GM21825 (cell line): Measurements from ENCODE around the gene DPP9.
A peak's percentile ranks its signal among the peaks of the same experiment; 100 is the strongest.

Experiments
- ATAC-seq: cut with Tn5 transposase; IDR thresholded peaks from one replicate; pipeline ENCODE4 v1.9.1; 2021; ENCODE audit warnings: mild to moderate bottlenecking, moderate library complexity; ENCODE audit not compliant: unreplicated experiment

The DPP9 gene

DNA sequence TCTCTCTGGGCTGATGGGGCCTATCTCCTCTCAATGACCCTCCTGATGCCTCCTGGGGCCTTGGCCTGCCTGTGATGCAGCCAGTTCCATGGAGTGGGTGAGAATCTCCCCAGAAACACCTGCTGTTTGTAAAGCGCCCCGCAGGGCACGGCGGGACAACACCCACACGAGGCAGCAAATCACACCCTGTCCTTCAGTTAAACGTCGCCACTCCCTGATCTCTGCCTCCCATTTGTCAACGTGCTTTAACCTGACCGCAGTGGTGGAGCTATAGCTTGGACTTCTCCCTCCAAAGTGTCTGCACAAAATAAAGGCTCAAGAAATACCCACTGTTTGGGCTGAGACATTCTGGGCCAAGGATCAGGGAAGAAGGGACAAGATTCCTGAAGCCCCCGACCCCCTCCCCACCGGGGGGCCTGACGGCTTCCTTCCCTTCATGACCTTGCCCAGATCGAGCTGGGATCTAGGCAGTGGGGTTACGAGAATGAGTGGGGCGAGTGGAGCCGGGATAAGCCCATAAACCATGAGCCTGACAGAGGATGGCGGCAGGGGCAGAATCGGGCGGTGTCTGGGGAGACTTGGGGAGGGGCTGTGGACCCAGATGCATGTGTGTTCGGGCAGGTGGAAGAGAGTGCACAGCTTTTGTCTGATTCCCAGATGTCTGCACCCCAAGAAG lies 61.5 kb downstream of the DPP9 start:
- no peak for ATAC-seq

DNA sequence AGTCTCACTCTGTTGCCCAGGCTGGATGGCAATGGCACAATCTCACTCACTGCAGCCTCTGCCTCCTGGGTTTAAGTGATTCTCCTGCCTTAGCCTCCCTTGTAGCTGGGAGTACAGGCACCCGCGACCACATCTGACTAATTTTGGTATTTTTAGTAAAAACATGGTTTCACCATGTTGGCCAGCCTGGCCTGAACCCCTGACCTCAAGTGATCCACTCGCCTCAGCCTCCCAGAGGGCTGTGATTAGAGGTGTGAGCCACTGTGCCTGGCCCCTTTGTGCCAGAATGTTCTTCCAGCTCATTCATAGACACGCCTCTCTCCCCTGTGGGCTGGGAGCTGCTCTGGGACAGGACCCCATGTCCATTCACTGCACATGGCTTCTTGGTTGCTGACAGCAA lies 62.6 kb downstream of the DPP9 start:
- no peak for ATAC-seq

DNA sequence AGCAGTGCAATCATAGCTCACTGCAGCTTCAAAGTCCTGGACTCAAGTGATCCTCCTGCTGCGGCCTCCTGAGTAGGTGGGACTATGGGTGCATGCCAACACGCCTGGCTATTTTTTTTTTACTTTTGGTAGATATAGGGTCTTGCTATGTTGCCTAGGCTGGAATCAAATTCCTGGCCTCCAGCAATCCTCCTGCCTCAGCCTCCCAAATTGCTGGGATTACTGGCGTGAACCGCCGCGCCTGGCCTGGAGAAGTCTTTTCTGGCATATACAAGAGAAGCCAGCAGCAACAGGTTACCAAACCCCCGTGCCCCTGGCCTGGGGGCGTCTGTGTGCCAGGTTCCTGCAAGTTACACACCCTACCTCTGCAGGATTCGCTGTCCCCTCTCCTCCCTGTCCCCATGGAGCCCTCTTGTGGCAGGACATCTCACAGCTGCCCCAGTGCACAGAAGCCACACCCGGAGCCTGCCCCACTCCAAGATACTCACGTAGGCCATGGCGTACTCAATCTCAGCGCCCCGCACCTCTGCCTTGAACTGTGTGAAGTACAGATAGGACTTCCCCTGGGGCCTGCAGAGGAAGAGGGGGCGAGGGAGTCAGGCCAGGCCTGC lies 63.4 kb downstream of the DPP9 start:
- ATAC-seq: no peak

DNA sequence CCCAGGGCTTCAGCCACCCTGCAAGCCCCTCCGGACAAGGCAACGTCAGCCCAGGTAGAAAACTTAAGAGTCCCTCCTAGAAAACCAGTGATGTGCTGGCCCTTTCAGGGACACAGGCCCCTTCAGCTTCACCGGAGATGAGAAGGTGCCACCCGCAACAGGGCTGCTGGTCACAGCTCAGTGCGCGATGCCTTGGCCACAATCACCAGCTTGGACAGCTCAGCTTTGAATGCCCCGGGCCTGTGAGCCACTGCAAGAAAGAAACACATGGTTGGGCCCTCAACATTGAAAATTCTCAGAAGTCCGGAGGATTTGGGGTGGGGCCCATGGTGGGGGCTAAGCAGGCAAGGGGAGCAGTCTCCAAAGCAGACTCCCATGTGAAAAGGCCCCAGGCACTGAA lies 65.8 kb downstream of the DPP9 start:
- ATAC-seq: no peak

DNA sequence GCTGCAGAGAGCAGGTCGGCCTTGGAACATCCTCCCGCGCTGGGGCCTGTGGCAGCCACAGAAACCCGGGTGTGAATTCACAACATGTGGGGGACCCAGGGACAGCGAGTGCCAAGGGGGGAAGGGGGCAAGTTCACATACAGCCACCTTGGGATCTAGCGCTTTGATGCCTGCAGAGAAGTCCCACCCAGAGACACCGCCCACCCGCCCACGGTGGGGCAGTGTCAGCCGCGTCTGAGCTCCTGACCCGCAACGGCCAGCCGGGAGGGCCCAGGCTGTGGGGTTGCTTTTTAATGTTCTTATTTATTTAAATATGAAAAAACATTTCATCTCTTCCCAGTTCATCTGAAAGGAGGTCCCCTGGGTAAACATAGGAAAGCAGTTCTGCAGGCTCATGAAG lies 66.4 kb downstream of the DPP9 start:
- ATAC-seq: no peak

DNA sequence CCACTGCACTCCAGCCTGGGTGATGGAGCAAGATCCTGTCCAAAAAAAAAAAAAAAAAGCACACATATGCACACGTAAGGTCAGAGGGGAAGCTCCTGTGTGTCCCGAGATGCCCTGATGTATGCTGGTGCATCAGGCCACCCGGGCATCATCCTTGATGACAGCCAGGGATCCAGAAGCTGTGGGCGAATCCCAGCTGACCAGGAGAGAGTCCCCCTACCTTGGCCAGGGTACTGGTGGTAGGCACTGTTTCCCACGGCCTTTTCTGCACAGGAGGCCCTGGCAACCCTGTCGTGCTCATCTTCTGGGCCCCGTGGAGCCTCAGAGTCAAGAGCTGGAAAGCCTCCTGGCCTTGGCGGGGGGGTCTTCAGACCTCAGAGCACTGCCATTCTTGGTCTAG lies 67.5 kb downstream of the DPP9 start:
- ATAC-seq: no peak

DNA sequence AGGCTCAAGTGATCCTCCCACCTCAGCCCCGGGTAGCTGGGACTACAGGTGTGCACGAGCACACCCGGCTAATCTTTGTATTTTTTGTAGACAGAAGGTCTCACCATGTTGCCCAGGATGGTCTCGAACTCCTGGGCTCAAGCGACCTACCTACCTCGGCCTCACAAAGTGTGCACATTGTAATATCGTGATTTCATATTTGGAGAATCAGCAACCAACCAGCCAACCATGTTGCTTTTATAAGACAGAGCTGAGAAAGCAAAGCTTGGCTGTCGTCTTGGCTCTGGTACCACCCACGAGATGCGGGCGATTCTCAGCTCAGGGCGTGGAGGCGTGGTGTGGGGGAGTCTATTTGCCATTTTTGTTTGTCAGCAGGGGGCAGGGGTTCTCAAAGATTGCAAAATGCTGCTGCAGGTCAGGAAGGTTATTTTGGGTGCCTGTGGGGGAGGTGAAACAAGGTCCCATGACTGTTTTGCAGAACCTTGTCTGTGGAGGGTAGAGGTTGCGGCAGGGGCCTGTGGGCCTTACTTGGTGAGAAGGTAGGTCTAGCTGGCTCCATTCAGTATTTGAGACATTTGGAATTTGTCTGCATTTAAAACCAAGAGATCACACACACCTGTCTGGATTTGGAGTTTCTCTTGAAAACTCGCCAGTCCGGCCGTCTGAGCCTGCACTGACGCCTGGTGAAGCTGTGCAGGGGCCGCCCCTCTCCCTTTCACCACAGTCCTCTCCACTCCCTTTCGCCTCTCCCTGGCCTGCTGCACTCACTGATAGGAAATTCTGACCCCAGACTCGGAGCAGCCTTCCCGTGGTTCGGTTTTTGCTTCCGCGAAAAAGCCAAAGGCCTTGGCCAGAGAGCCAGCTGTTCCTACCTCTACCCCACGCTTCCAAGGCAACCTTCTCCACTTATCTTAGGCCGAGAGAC lies 68.9 kb downstream of the DPP9 start:
- ATAC-seq: no peak

DNA sequence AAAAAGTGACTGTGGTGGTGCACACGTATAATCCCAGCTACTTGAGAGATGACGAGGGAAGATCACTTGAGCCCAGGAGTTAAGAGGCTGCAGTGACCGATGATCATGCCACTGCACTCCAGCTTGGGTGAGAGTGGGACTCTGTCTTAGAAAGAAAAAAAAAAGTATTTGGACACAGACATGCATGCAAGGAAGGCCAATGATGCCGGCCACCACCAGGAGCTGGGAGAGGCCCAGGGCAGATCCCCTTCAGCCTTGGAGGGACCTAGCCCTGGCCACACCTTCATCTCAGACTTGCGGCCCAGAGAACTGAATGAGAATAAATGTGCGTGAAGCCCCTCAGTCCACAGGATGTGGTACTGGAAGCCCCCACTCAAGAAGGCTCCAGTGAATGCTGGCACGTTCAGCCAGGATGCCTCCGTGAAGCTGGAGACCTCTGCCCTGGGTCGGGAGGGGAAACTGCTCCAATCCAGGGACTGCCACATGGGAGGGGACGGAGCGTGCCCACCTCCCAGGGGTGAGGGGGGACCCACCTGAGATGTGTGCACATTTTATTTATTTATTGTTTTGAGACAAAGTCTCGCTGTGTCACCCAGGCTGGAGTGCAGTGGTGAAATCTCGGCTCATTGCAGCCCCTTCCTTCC lies 69.7 kb downstream of the DPP9 start:
- no peak for ATAC-seq

DNA sequence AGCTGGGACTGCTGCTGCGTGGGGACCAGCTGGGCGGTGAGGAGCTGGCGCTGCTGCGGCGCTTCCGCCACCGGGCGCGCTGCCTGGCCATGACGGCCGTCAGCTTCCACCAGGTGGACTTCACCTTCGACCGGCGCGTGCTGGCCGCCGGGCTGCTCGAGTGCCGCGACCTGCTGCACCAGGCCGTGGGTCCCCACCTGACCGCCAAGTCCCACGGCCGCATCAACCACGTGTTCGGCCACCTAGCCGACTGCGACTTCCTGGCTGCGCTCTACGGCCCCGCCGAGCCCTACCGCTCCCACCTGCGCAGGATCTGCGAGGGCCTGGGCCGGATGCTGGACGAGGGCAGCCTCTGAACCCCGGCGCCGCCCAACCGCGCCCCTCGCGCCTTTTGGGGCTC lies 71.6 kb downstream of the DPP9 start:
- ATAC-seq: no peak

DNA sequence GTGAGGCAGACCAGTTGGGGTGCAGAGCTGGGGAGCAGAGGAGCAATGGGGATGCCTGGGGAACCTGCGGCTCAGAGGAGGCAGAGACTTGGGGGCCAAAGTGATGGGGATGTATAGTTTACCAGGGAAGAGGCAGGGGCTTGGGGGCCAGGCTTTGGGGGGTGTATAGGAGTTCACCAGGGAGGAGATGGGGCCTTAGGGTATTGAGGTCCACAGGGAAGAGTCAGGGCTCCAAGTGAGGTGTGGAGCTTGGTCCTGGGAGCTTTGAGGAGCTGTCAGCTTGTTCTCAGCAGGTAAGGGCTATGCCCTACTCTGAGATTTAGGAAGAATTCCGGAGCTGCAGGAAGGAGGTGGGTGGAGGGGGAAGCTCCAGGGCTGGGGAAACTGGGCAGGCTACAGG lies 73.5 kb downstream of the DPP9 start:
- ATAC-seq: no peak

DNA sequence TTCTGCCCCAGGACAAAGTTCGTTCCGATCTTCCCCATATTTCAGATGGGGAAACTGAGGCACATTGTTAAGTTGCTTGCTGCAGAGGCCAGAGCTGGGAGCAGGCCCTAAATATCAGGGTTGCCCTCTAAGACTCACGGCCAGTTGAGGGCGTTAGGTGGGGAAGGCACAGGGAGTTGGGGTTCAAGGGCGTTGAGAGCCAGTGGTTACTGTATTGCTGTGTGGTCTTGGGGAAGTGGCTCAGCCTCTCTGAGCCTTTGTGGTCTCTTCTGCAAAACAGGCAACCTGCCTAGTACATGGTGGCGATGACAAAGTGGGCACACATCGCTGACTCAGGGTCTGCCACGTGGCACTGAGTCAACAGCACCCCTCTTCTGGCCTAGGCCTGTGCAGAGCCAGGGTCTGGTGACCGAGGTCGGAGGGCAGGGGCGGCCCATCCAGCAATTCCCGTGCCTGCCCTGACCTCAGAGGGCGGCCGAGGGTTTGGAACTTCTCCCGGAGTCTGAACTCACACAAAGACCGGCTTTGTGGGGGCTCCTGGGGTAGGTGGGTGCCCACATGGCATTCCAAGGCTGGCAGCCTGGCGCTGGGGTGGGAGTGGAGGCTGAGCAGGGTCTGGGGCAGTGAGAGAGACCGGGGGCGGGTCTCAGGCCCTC lies 74.1 kb downstream of the DPP9 start:
- ATAC-seq: no peak

DNA sequence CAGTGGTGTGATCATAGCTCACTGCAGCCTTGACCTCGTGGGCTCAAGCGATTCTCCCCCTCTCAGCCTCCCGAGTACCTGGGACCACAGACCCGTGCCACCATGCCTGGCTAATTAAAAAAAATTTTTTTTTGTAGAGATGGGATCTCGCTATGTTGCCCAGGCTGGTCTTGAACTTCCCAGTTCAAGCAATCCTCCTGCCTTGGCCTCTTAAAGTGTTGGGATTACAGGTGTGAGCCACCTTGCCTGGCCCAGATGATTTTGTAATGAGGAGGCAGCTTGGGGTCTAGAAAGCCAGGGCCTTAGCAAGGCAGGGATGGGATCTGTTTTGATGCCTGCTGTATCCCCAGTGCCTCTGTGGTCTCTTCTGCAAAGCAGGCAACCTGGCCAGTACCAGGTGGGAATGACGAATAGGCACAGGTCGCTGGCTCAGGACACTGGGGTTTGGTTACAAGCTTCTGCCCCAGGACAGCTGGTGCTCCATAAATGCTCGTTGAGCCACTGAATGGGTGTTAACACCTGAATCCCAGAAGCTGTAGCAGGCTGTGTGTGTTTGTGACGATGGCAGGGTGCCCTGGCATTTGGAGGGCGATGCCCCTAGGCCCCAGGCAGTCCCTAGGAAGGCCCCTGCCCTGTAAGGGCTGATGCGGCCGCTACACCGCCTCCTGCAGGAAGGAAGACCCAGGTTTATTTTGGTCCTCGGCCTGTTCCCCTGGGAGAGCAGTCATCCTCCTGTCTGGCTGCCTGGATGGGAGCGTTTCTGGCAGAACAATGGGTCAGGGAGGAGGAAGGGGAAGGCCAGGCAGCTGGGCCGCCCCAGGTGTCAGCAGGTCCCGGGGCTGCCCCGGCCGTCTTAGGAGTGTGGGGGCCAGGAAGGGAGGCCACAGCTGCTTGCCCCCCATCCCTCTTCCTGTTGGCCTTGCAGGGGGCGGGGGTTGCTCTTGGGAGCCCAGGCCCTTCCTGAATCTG lies 75.7 kb downstream of the DPP9 start:
- ATAC-seq: no peak

DNA sequence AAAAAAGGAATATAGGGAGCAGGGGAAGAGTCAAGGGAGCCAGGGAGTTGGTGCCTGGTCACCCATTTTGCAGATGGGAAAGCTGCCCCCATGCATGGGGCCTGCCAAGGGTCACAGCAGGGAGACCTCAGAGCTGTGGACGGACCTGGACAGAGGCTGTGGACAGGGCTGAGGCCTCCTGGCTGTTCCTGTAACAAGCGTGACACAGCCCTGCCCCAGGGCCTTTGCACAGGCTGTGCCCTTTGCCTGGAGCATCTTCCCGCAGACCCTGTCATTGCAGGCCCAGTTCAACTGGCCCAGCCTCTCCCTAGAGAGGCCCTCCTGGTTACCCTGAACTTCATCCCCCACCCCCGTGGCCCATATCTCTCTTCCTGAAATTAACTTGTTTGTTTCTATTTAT lies 77.9 kb downstream of the DPP9 start:
- ATAC-seq: no peak

DNA sequence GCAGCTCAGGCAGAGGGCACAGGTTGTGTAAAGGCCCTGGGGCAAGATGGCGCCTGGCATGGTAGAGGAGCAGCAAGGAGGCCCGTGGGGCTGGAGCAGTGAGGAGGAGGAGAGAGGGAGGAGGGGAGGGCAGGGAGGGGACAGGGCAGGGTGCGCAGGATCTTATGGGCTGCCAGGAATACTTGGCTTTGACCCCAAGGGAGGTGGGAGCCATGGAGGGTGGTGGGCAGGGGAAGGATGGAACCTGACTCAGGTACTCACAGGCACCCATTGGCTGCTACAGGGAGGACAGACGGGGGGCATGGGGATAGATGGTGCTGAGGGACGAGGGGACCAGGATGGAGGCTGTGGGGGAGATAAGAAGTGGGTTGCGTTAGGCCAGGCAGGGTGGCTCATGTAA lies 81.0 kb downstream of the DPP9 start:
- no peak for ATAC-seq

DNA sequence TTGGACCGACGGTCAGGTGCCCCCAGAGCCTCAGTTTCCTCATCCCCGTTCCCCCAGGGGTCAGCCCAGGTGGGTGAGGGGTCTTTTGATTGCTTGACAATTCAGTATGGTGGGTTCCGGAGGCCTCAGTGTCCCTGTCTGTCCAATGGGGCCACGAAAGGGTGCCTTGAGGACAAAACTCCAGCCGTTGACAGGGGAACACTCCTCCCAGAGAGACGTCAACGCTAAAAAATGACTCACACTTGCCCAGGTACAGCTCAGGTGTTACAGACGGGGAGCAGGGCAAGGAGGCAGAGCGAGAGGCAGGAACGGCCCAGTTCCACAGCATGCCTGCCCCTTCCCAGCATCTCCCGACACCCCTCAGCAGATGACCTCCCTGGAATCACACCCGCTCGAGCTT lies 82.5 kb downstream of the DPP9 start:
- no peak for ATAC-seq

DNA sequence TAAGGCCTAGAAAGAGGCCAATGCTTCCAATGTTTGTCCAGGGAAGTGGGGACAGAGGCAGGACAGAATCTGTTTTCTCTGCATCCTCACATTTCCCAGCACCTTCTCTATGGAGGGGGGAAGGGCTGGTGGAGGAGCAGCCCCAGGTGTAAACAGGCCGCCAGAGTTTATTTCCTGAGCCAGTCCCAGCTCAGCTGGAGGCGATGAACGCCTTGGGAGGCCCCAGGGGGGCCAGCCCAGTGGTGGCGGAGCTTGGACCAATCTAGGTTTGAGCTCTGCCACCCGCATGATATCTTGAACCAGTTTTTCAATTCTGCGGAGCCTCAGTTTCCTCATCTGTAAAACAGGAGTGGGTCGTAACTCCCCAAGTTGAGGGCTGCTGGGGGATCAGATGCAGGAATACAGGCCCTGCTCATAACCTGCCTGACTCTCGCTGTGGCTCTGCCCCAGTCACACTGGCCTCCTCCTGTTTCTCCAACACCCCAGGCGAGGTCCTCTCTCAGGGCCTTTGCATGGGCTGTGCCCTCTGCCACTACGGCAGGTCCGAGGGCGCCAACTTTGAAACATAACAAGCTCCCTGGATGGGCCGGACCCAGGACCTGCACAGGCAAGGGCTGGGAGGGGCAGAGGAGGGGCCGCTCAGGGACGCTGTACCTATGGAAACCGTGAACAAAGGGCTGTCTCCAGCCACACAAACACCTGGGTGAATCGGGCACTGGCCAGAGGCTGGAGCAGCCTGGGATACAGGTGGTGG lies 83.2 kb downstream of the DPP9 start:
- ATAC-seq: no peak

DNA sequence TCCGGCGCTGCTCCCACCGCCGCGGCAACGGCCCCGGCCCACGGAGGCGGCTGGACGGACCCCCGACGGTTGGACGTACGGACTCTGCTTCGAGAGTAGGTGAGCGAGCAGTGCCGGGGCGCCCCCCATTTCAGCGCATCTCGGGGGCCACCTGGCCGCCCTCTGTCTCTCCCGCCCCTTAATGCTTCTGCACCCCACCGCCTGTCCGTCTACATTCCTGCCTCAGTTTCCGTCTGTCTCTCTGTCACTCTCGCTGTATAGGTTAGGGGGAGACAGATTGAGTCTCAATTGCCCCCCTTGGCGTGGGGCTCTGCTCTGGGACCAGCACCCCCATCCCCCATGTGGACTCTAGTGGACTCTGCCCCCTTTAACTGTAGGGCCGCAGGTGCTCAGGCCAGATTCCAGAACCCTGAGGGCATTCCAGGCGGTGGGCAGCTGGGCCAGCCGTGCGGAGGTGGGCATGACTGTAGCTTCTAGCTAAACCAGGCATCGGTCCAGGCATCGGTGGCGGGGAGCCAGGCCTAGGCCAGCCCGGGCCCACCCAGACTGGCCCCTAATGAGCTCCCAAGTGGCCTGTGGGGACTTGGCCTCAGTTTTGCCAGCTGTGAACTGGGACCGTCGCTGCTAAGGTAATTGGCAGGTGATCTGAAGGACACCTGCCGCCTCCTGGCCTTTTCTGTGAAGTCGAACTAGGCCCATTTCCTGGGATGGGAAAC lies 84.0 kb downstream of the DPP9 start:
- ATAC-seq: peak; percentile 10

DNA sequence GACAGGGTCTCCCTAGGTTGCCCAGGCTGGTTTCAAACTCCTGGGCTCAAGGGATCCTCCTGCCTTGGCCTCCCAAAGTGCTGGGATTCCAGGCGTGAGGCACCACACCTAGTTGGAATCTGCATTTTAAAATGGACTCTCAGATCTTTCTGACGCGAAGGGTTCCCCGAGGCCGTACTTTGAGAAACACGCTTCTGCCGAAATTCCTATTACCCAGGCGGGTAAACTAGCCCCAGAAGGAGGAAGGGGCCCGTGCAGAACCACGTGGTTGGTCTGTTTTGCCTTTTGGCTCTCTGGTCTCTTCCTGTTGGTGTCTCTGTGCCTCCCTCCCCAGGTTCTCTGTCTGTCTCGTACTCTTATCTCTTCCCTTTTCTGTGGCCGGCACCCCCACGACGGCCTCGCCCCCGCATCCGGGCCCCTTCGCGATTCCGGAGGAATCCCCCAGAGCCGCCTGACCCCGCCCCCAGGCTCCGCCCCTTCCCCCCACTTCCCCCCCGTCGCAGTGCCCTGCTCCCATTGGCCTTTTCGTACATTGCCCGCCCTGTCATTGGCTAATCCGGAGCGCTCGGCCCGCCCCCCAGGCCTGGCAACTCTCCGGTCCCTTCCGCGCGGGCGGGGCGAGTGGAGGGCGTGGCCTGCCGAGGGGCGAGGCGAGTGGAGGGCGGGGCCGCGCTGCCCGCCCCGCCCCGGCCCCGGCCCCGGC lies 84.7 kb downstream of the DPP9 start, which contains the start of gene TNFAIP8L1:
Gene TNFAIP8L1, plus strand, starts transcription at position 689 of the 703 bp plus-strand sequence. CDS start 12,354 bp downstream, outside the sequence.
- peak; percentile 58 for ATAC-seq
